ENCODE data around the gene ECPAS. TPM values are rescaled to one million over a fixed set of nuclear protein-coding genes. Genes with fewer than 3 reads are reported as not detected.

The ECPAS gene
- total RNA-seq, 1 experiment from 2014 or later, result 71.1 TPM

DNA sequence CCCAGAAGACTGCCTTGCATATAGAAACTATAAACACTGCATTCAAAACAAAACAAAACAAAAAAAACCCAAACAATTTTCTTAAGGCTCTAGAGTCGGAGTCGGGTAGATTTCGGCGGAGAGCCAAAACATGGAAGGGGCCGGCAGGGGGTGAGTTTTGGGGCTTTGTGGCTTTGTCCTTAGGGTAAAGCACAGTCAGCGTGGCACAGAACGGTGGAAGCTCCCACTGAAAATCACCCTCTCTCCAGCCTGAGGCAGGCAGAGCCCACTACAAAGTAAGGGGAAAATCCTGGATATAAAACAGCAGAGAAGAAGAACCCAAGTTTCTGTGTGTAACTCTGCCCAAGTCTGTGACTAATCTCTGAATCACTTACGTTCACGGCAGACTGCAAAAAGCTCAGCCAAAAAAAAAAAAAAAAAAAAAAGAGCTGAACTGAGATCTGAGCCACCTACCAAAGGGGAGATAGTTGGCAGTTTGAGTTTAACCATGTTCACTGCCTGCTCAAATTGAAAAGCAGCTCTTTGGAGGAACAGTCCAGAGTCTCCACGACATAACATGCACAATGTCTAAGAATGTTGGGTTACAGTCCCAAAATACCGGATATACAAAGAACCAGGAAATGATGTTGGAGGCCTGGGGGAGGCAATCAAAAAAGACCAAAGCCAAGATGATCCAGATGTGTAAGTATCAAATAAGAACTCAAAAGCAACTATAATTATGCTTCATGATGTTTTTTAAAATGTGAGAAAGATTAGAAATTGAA, 127.5 kb downstream of the ECPAS start:
- CTCF ChIA-PET, result no interaction called here
- no peaks in the 10 kb centered on the region for H3K9me2 ChIP-seq (ENCODE audit: insufficient read depth)
- H3K9me3 ChIP-seq (ENCODE audit: control insufficient read depth in 1 of 2, insufficient read depth in 1 of 2, low read depth in 1 of 2, low read length in 2 of 2), result no peaks in the 10 kb centered on the region
- TSS peak; percentile 20 for BruUV-seq (replicated peaks)
- no peaks in the 10 kb centered on the region for H4K20me1 ChIP-seq (ENCODE audit: insufficient read depth)
- H3K9ac ChIP-seq (ENCODE audit: low read length), result no peak overlapping the region; the same call in 1 of the 2 replicates
- ATAC-seq (peak; percentile 82), DNase-seq (ENCODE audit: low read depth, low spot score) (peak; percentile 52)
- intact Hi-C loops (cut with micrococcal nuclease), result no loop called here
- peak overlapping the region; percentile 55 for H3K4me2 ChIP-seq (ENCODE audit: low read length)
- H3K27ac ChIP-seq (ENCODE audit: low read depth, low read length), result peak overlapping the region; percentile 30; the same call in 1 of the 2 replicates
- H3K36me3 ChIP-seq (ENCODE audit: control insufficient read depth in 1 of 2, insufficient read depth in 2 of 2, low read length in 2 of 2), result no peaks in the 10 kb centered on the region; a peak in 2 of 4 replicates
- H2AFZ ChIP-seq (ENCODE audit: low read depth, low read length, poor library complexity, severe bottlenecking), result no peak overlapping the region
- H3K27me3 ChIP-seq (ENCODE audit: insufficient read depth, low read length), result no peaks in the 10 kb centered on the region
- RAD21 ChIA-PET (ENCODE audit: low non-redundant PET in 1 of 2, low total read pairs in 2 of 2, uncharacterized antibody in 2 of 2, unreplicated experiment in 2 of 2), result interaction anchor here (0.6 kb wide), 2 partner anchors 162 to 903 kb away, joined by 3 read pairs; no protein-coding TSS in a partner anchor
- no peaks in the 10 kb centered on the region for H3K79me2 ChIP-seq (ENCODE audit: insufficient read depth, low read length)
- peak overlapping the region; percentile 13 to 30; a peak in 3 of 4 replicates for H3K4me3 ChIP-seq (replicated peaks in 1 of 2; ENCODE audit: low read depth in 1 of 2, low read length in 2 of 2)
- peaks cover 11 to 16% of the 10 kb centered on the region in 2 experiments; a peak in 3 of 4 replicates for H3K4me1 ChIP-seq (ENCODE audit: control insufficient read depth in 1 of 2, insufficient read depth in 2 of 2, low read length in 2 of 2)
- POLR2A ChIA-PET, result interaction anchor here (1.1 kb wide), 1 partner anchor 10 kb away, joined by 3 read pairs; no protein-coding TSS in a partner anchor
- TF ChIP-seq POLR2A (IDR thresholded peaks at IDR 0.05; ENCODE audit: borderline replicate concordance, extremely low read depth, insufficient read depth, insufficient read length) (no peak), POLR2AphosphoS5 (IDR thresholded peaks at IDR 0.05; ENCODE audit: low read depth, low read length) (no peak), ZFX (IDR thresholded peaks at IDR 0.05) (no peak), SP1 (IDR thresholded peaks at IDR 0.05; ENCODE audit: low read depth) (peak; percentile 49), ZBTB33 (IDR thresholded peaks at IDR 0.05; ENCODE audit: extremely low read depth, insufficient replicate concordance, low read length) (no peak), EGR1 (IDR thresholded peaks at IDR 0.05; ENCODE audit: low read depth) (no peak), YY1 (IDR thresholded peaks at IDR 0.05; ENCODE audit: extremely low read depth, insufficient replicate concordance, low read depth, low read length) (no peak), EZH2 (IDR thresholded peaks at IDR 0.05) (no peak), CEBPB (IDR thresholded peaks at IDR 0.05; ENCODE audit: low read depth) (0 out of 2 replicates have a peak, but pooled peaks have one; percentile 7), EZH2phosphoT487 (IDR thresholded peaks at IDR 0.05; ENCODE audit: borderline replicate concordance) (no peak), RAD21 (IDR thresholded peaks at IDR 0.05; ENCODE audit: low read depth) (0 out of 2 replicates have a peak, but pooled peaks have one; percentile 7), FOSL1 (IDR thresholded peaks at IDR 0.05; ENCODE audit: low read depth) (peak; percentile 88), CTCF (IDR thresholded peaks at IDR 0.05 in 2 of 3, conservative IDR thresholded peaks at IDR 0.05 in 1 of 3; ENCODE audit: borderline replicate concordance in 1 of 3, insufficient read depth in 1 of 3, low read depth in 2 of 3, low read length in 2 of 3) (no peak), TCF7L2 (IDR thresholded peaks at IDR 0.05; ENCODE audit: borderline replicate concordance, extremely low read depth, insufficient read depth, insufficient read length) (no peak), JUND (IDR thresholded peaks at IDR 0.05) (peak; percentile 71), ATF3 (IDR thresholded peaks at IDR 0.05) (no peak), ZNF274 (IDR thresholded peaks at IDR 0.05; ENCODE audit: low read depth, low read length) (no peak), ELF1 (IDR thresholded peaks at IDR 0.05; ENCODE audit: borderline replicate concordance, low read depth) (no peak), SIN3A (IDR thresholded peaks at IDR 0.05; ENCODE audit: low read depth) (no peak)
- TF ChIP-seq, protein P1, sequence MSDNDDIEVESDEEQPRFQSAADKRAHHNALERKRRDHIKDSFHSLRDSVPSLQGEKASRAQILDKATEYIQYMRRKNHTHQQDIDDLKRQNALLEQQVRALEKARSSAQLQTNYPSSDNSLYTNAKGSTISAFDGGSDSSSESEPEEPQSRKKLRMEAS (IDR thresholded peaks at IDR 0.05), result peak; percentile 24; the same call in 1 of the 2 replicates

Measured in HCT116 (cell line).